CD14-positive monocyte (primary cell): Measurements from ENCODE around the gene FOXO3B. TPM values are rescaled to one million over a fixed set of nuclear protein-coding genes. Genes with fewer than 3 reads are reported as not detected.
"Not testable (repeated sequence)": the region's sequence is repeated elsewhere in the genome, so short reads cannot be mapped to it uniquely, and the experiment has no call there.

Source experiments
- DNase-seq, 3 donors: peaks; one replicate each; pipeline ENCODE4 v3.0.0-alpha.2; 2011 to 2022
- H2AFZ ChIP-seq: 2 replicates; pipeline ENCODE4 v1.6.0; 2012; ENCODE audit warnings: mild to moderate bottlenecking, low read depth, low read length, inconsistent platforms; ENCODE audit not compliant: insufficient read depth, poor library complexity, severe bottlenecking
- H3K27ac ChIP-seq, 2 donors: 1 replicate in 1 of 2; 2 replicates in 1 of 2; pipeline ENCODE4 v1.5.1; 2012 to 2013; ENCODE audit warnings: low read length in 2 of 2, control low read depth in 1 of 2, inconsistent platforms in 1 of 2, low read depth in 1 of 2, mild to moderate bottlenecking in 1 of 2
- H3K27me3 ChIP-seq, 2 donors: one replicate each; pipeline versions ENCODE4 v1.6.0 to v1.6.1; 2011 to 2013; ENCODE audit warnings: low read length in 2 of 2; ENCODE audit not compliant: control insufficient read depth in 2 of 2, insufficient read depth in 2 of 2
- H3K36me3 ChIP-seq, 2 donors: replicated peaks in 1 of 2; 1 replicate in 1 of 2; 2 replicates in 1 of 2; pipeline versions ENCODE4 v1.5.1 to v1.6.1; 2012 to 2013; ENCODE audit warnings: low read length in 2 of 2, control low read depth in 1 of 2, inconsistent platforms in 1 of 2, mild to moderate bottlenecking in 1 of 2; ENCODE audit not compliant: insufficient read depth in 2 of 2, control insufficient read depth in 1 of 2
- H3K4me1 ChIP-seq, 2 donors: 1 replicate in 1 of 2; 2 replicates in 1 of 2; pipeline versions ENCODE4 v1.5.1 to v1.6.1; 2012 to 2013; ENCODE audit warnings: low read length in 2 of 2, control low read depth in 1 of 2, inconsistent platforms in 1 of 2, mild to moderate bottlenecking in 1 of 2, moderate library complexity in 1 of 2; ENCODE audit not compliant: insufficient read depth in 2 of 2, control insufficient read depth in 1 of 2
- H3K4me2 ChIP-seq: replicated peaks from 2 replicates; pipeline ENCODE3; 2012; ENCODE audit warnings: low read length, moderate library complexity, mild to moderate bottlenecking; ENCODE audit not compliant: poor library complexity, severe bottlenecking; ENCODE audit errors: extremely low read depth
- H3K4me3 ChIP-seq, 3 experiments: fragments of 200-600 bp in 1 of 3; sonication (generic) in 1 of 3; replicated peaks in 1 of 3; 1 replicate in 2 of 3; 2 replicates in 1 of 3; pipeline ENCODE4 v1.5.1; 2011 to 2013; ENCODE audit warnings: low read length in 3 of 3, mild to moderate bottlenecking in 3 of 3, control low read depth in 2 of 3, low read depth in 2 of 3, inconsistent platforms in 1 of 3, moderate library complexity in 1 of 3
- H3K79me2 ChIP-seq: 2 replicates; pipeline ENCODE4 v1.6.0; 2012; ENCODE audit warnings: mild to moderate bottlenecking, control low read depth, inconsistent platforms, low read length, moderate library complexity; ENCODE audit not compliant: insufficient read depth
- H3K9ac ChIP-seq: 2 replicates; pipeline ENCODE4 v1.6.0; 2017; ENCODE audit warnings: low read length, mild to moderate bottlenecking; ENCODE audit not compliant: insufficient read depth, poor library complexity, severe bottlenecking
- H3K9me3 ChIP-seq, 2 donors: replicated peaks in 1 of 2; 1 replicate in 1 of 2; 2 replicates in 1 of 2; pipeline versions ENCODE4 v1.5.1 to v1.6.1; 2012 to 2013; ENCODE audit warnings: low read length in 2 of 2, control low read depth in 1 of 2; ENCODE audit not compliant: control insufficient read depth in 1 of 2, insufficient read depth in 1 of 2
- H4K20me1 ChIP-seq: 2 replicates; pipeline ENCODE4 v1.6.0; 2012; ENCODE audit warnings: mild to moderate bottlenecking, low read length, control low read depth, moderate library complexity; ENCODE audit not compliant: insufficient read depth
- H3K27ac Mint-ChIP-seq, 7 donors: one replicate each; pipeline ENCODE4 v1.8.0; 2020; ENCODE audit warnings: mild to moderate bottlenecking in 7 of 7, mixed read lengths in 7 of 7, moderate library complexity in 6 of 7, inconsistent platforms in 2 of 7
- H3K27me3 Mint-ChIP-seq, 3 donors: one replicate each; pipeline ENCODE4 v1.8.0; 2021 to 2022; ENCODE audit warnings: low read depth in 3 of 3, mild to moderate bottlenecking in 3 of 3, mixed read lengths in 3 of 3, moderate library complexity in 3 of 3, inconsistent platforms in 1 of 3
- H3K36me3 Mint-ChIP-seq, 2 donors: one replicate each; pipeline ENCODE4 v1.8.0; 2020; ENCODE audit warnings: mixed read lengths in 2 of 2, inconsistent platforms in 1 of 2, mild to moderate bottlenecking in 1 of 2
- H3K4me1 Mint-ChIP-seq: one replicate; pipeline ENCODE4 v1.8.0; 2020; ENCODE audit warnings: mild to moderate bottlenecking, mixed read lengths
- H3K4me3 Mint-ChIP-seq, 2 donors: one replicate each; pipeline ENCODE4 v1.8.0; 2020; ENCODE audit warnings: mild to moderate bottlenecking in 2 of 2, mixed read lengths in 2 of 2, moderate library complexity in 1 of 2
- H3K9me3 Mint-ChIP-seq, 7 donors: one replicate each; pipeline ENCODE4 v1.8.0; 2020 to 2022; ENCODE audit warnings: mixed read lengths in 7 of 7, mild to moderate bottlenecking in 6 of 7, moderate library complexity in 6 of 7, inconsistent platforms in 2 of 7
- CTCF ChIP-seq: fragments of 200-600 bp; IDR thresholded peaks from one replicate; pipeline ENCODE4 v1.8.0; 2022; ENCODE audit warnings: antibody characterized with exemption, mild to moderate bottlenecking
- WGBS: methylation state at CpG from one replicate; pipeline ENCODE4 v1.1.5; 2013; ENCODE audit warnings: missing lambda C conversion rate; ENCODE audit not compliant: insufficient coverage; 5-methylcytosine and 5-hydroxymethylcytosine counted together
- intact Hi-C, 2 donors: fragments of 100-400 bp; cut with micrococcal nuclease; formaldehyde crosslinking; loops; one replicate each; pipeline versions ENCODE4 v1.15.0 to v1.15.1; 2023
- polyA plus RNA-seq, 3 donors: library from polyadenylated mRNA; depleted of rRNA in 1 of 3; unstranded in 2 of 3; stranded (reverse) in 1 of 3; fragments of 300-500 nt in 2 of 3; fragments of >200 nt in 1 of 3; fragmentation: Illumina TruSeq in 2 of 3; gene quantifications; 1 replicate in 2 of 3; 2 replicates in 1 of 3; pipeline ENCODE4 v1.2.3, GENCODE V29; 2012 to 2021

FOXO3B gene
- polyA plus RNA-seq, 3 donors, result 0.84 TPM; not detected in 2

GRCh38 chr17:18698473-18699103 lies 16.5 kb upstream of the FOXO3B start:
- H4K20me1 ChIP-seq, H3K9ac ChIP-seq, H3K79me2 ChIP-seq, H3K9me3 Mint-ChIP-seq, H3K4me1 ChIP-seq, H3K36me3 Mint-ChIP-seq, H3K27me3 ChIP-seq, intact Hi-C loops, DNase-seq, H3K27me3 Mint-ChIP-seq, H3K27ac ChIP-seq, H3K9me3 ChIP-seq, H3K36me3 ChIP-seq: not testable (repeated sequence)
- H3K4me2 ChIP-seq, result peak overlapping the region; percentile 66
- TF ChIP-seq CTCF, result peak; percentile 7
- H3K4me1 Mint-ChIP-seq, result peaks cover 17% of the 10 kb centered on the region
- peak overlapping the region; percentile 66 to 79 (median 68) for H3K4me3 ChIP-seq
- H3K27ac Mint-ChIP-seq, result peak overlapping the region in 1 of 7 donors; percentile 86
- H3K4me3 Mint-ChIP-seq, result peak overlapping the region; percentile 93 to 95
- peak overlapping the region; percentile 91 for H2AFZ ChIP-seq
- WGBS, result no CpG with 5 or more reads among the region's 8 CpGs

GRCh38 chr17:18695143-18695542 lies 13.0 kb upstream of the FOXO3B start:
- H3K27me3 Mint-ChIP-seq, H4K20me1 ChIP-seq, H3K4me3 Mint-ChIP-seq, intact Hi-C loops, H3K9me3 Mint-ChIP-seq, DNase-seq, H3K36me3 ChIP-seq, H3K36me3 Mint-ChIP-seq, H3K9ac ChIP-seq, H3K4me1 ChIP-seq, H3K9me3 ChIP-seq, H3K27me3 ChIP-seq, H3K4me3 ChIP-seq, H3K27ac Mint-ChIP-seq, H2AFZ ChIP-seq, H3K79me2 ChIP-seq, H3K4me2 ChIP-seq, H3K27ac ChIP-seq: not testable (repeated sequence)
- H3K4me1 Mint-ChIP-seq, result peaks cover 17% of the 10 kb centered on the region
- WGBS, result 28% methylated on average over 2 of the region's 2 CpGs

GRCh38 chr17:18682668-18683067 lies 554 bp upstream of the FOXO3B start:
- H4K20me1 ChIP-seq, H3K9me3 Mint-ChIP-seq, H3K27ac Mint-ChIP-seq, H3K36me3 ChIP-seq, H3K36me3 Mint-ChIP-seq, H3K27me3 Mint-ChIP-seq, H3K27me3 ChIP-seq, H3K9ac ChIP-seq, DNase-seq, H3K4me2 ChIP-seq, intact Hi-C loops, H3K9me3 ChIP-seq, H3K4me1 Mint-ChIP-seq, H3K27ac ChIP-seq, H3K4me1 ChIP-seq, H3K79me2 ChIP-seq: not testable (repeated sequence)
- peak overlapping the region; percentile 34 to 75 (median 47) for H3K4me3 ChIP-seq
- peak overlapping the region; percentile 74 for H2AFZ ChIP-seq
- peak overlapping the region in 1 of 2 donors; percentile 39 for H3K4me3 Mint-ChIP-seq
- no CpG with 5 or more reads among the region's 3 CpGs for WGBS

GRCh38 chr17:18677381-18677780 lies 4.7 kb downstream of the FOXO3B start:
- H3K27me3 Mint-ChIP-seq, intact Hi-C loops, H3K79me2 ChIP-seq, H3K4me1 Mint-ChIP-seq, H3K4me2 ChIP-seq, DNase-seq, H3K4me1 ChIP-seq, H3K4me3 ChIP-seq, H3K36me3 Mint-ChIP-seq, H3K27ac ChIP-seq, H3K27me3 ChIP-seq, H3K36me3 ChIP-seq, H3K9ac ChIP-seq, H3K4me3 Mint-ChIP-seq, H4K20me1 ChIP-seq, H3K9me3 ChIP-seq, H2AFZ ChIP-seq: not testable (repeated sequence)
- WGBS, result 92% methylated on average over 10 of the region's 29 CpGs
- peak overlapping the region in 1 of 7 donors; percentile 50 for H3K27ac Mint-ChIP-seq
- peaks cover 0 to 17% (median 6%) of the 10 kb centered on the region in 7 donors for H3K9me3 Mint-ChIP-seq
